ENCODE measurements around the gene DPH1.

The DPH1 gene

GRCh38 chr17:2084036-2084765, 54.2 kb downstream of the DPH1 start:
- DNase-seq = no peak

GRCh38 chr17:2084766-2085647, 55.1 kb downstream of the DPH1 start:
- DNase-seq = no peak

GRCh38 chr17:2085648-2085949, 55.6 kb downstream of the DPH1 start:
- no peak for DNase-seq

- DNase-seq = no peak
Measured at GRCh38 chr17:2086306-2086705, 56.4 kb downstream of the DPH1 start.

GRCh38 chr17:2087597-2088211, 57.8 kb downstream of the DPH1 start:
- DNase-seq = no peak

- DNase-seq = no peak
Measured at GRCh38 chr17:2089021-2089422, 59.1 kb downstream of the DPH1 start.

GRCh38 chr17:2090210-2090641, 60.3 kb downstream of the DPH1 start:
- DNase-seq = no peak

- DNase-seq = peak; percentile 59
Measured at GRCh38 chr17:2090804-2091534, 61.0 kb downstream of the DPH1 start.

GRCh38 chr17:2092253-2092652, 62.3 kb downstream of the DPH1 start:
- DNase-seq = no peak

GRCh38 chr17:2093349-2093748, 63.4 kb downstream of the DPH1 start:
- no peak for DNase-seq

Measured in 8988T (cell line).